Naive thymus-derived CD4-positive, alpha-beta T cell (primary cell): ENCODE data around the gene PALLD. TPM values are rescaled to one million over a fixed set of nuclear protein-coding genes. Genes with fewer than 3 reads are reported as not detected.
A peak's percentile ranks its signal among the peaks of the same experiment; 100 is the strongest.

Experiments
- ATAC-seq: fragments of 150-1000 bp; cut with Tn5 transposase; 2 replicates; pipeline ENCODE4 v1.10.0; 2021; ENCODE audit warnings: mild to moderate bottlenecking, moderate library complexity
- CTCF ChIA-PET: fragments of 350-600 bp; sonication (Branson Sonifier 250); formaldehyde crosslinking; loops from one replicate; lab custom pipeline; 2021; ENCODE audit warnings: antibody characterized with exemption; lab: Charles Lee
- POLR2A ChIA-PET: fragments of 350-600 bp; sonication (Branson Sonifier 250); formaldehyde crosslinking; loops from one replicate; lab custom pipeline; 2021; ENCODE audit warnings: antibody characterized with exemption, inconsistent platforms; lab: Charles Lee
- DNase-seq, 9 donors: peaks; one replicate each; pipeline versions ENCODE4 v3.0.0 to v3.0.0-alpha.2; 2020 to 2022; ENCODE audit warnings: mixed read lengths in 1 of 9
- H3K27ac ChIP-seq: one replicate; pipeline ENCODE4 v1.7.0; 2013; ENCODE audit warnings: mild to moderate bottlenecking, low read depth, low read length, moderate library complexity
- H3K27me3 ChIP-seq, 2 donors: one replicate each; pipeline ENCODE4 v1.7.0; 2013; ENCODE audit warnings: low read length in 2 of 2, mild to moderate bottlenecking in 2 of 2, moderate library complexity in 2 of 2; ENCODE audit not compliant: control insufficient read depth in 2 of 2, insufficient read depth in 2 of 2
- H3K36me3 ChIP-seq, 3 experiments: 1 replicate in 2 of 3; 2 replicates in 1 of 3; pipeline ENCODE4 v1.7.0; 2013; ENCODE audit warnings: low read length in 3 of 3, mild to moderate bottlenecking in 3 of 3, moderate library complexity in 1 of 3; ENCODE audit not compliant: insufficient read depth in 3 of 3, control insufficient read depth in 2 of 3
- H3K4me1 ChIP-seq, 2 donors: one replicate each; pipeline ENCODE4 v1.7.0; 2013; ENCODE audit warnings: low read length in 2 of 2, mild to moderate bottlenecking in 2 of 2, moderate library complexity in 1 of 2; ENCODE audit not compliant: control insufficient read depth in 2 of 2, insufficient read depth in 2 of 2
- H3K4me3 ChIP-seq: 2 replicates; pipeline ENCODE4 v1.7.0; 2013; ENCODE audit warnings: mild to moderate bottlenecking, low read length
- H3K9me3 ChIP-seq, 3 experiments: 1 replicate in 2 of 3; 2 replicates in 1 of 3; pipeline ENCODE4 v1.7.0; 2013; ENCODE audit warnings: low read length in 3 of 3; ENCODE audit not compliant: control insufficient read depth in 2 of 3
- H3K27ac Mint-ChIP-seq, 9 donors: one replicate each; pipeline ENCODE4 v1.8.0; 2020 to 2022; ENCODE audit warnings: mixed read lengths in 9 of 9, mild to moderate bottlenecking in 8 of 9, moderate library complexity in 5 of 9, inconsistent platforms in 2 of 9
- H3K27me3 Mint-ChIP-seq, 5 donors: one replicate each; pipeline ENCODE4 v1.8.0; 2021 to 2022; ENCODE audit warnings: mixed read lengths in 5 of 5, mild to moderate bottlenecking in 1 of 5
- H3K36me3 Mint-ChIP-seq, 5 donors: one replicate each; pipeline ENCODE4 v1.8.0; 2020 to 2022; ENCODE audit warnings: mixed read lengths in 5 of 5, mild to moderate bottlenecking in 3 of 5, inconsistent platforms in 1 of 5
- H3K4me1 Mint-ChIP-seq, 7 donors: one replicate each; pipeline ENCODE4 v1.8.0; 2020 to 2022; ENCODE audit warnings: mixed read lengths in 7 of 7, mild to moderate bottlenecking in 3 of 7, inconsistent platforms in 1 of 7
- H3K4me3 Mint-ChIP-seq, 10 donors: one replicate each; pipeline ENCODE4 v1.8.0; 2020 to 2022; ENCODE audit warnings: mild to moderate bottlenecking in 10 of 10, mixed read lengths in 10 of 10, moderate library complexity in 6 of 10, inconsistent platforms in 2 of 10
- H3K9me3 Mint-ChIP-seq, 11 donors: one replicate each; pipeline ENCODE4 v1.8.0; 2020 to 2022; ENCODE audit warnings: mixed read lengths in 11 of 11, mild to moderate bottlenecking in 4 of 11, inconsistent platforms in 1 of 11, moderate library complexity in 1 of 11
- intact Hi-C, 2 donors: fragments of 100-400 bp; cut with micrococcal nuclease; formaldehyde crosslinking; loops; one replicate each; pipeline ENCODE4 v1.15.1; 2023
- polyA plus RNA-seq, 2 donors: library from polyadenylated mRNA; unstranded; fragments of 300-500 nt; fragmentation: Illumina TruSeq; gene quantifications; one replicate each; pipeline ENCODE4 v1.2.3, GENCODE V29; 2021
- total RNA-seq, 6 experiments: library from RNA in 5 of 6; stranded (reverse) in 5 of 6; gene quantifications; 1 replicate in 5 of 6; 2 replicates in 1 of 6; pipeline ENCODE4 v1.2.3 and lab custom pipeline; 2021 to 2026

PALLD gene
- total and polyA plus RNA-seq, 7 experiments from 2014 or later: 0.51 to 11.9 (median 0.76) TPM

GRCh38 chr4:168678751-168679366 lies 182.0 kb downstream of the PALLD start:
- Histone ChIP-seq H3K27me3 (no peaks in the 10 kb centered on the region), H3K9me3 (no peaks in the 10 kb centered on the region), H3K36me3 (no peaks in the 10 kb centered on the region), H3K4me1 (no peaks in the 10 kb centered on the region), H3K27ac (no peak overlapping the region), H3K4me3 (no peak overlapping the region)
- ChIA-PET CTCF (no interaction called here), POLR2A (interaction anchor here (0.7 kb wide), 1 partner anchor 213 kb away, joined by 4 read pairs; no protein-coding TSS in a partner anchor)
- H3K36me3 Mint-ChIP-seq: no peaks in the 10 kb centered on the region
- H3K4me3 Mint-ChIP-seq: no peak overlapping the region
- no peaks in the 10 kb centered on the region for H3K4me1 Mint-ChIP-seq
- ATAC-seq (peak; percentile 26), DNase-seq (no peak)
- intact Hi-C loops: no loop called here
- peaks cover 0 to 5% (median 0%) of the 10 kb centered on the region in 11 donors for H3K9me3 Mint-ChIP-seq
- peaks cover 8 to 13% (median 10%) of the 10 kb centered on the region in 5 donors for H3K27me3 Mint-ChIP-seq
- no peak overlapping the region for H3K27ac Mint-ChIP-seq

- intact Hi-C loops: no loop called here
- H3K4me3 Mint-ChIP-seq: no peak overlapping the region
- peak; percentile 10 for ATAC-seq
Observed at GRCh38 chr4:168679397-168679796, 182.5 kb downstream of the PALLD start.

GRCh38 chr4:168679819-168680218 lies 183.0 kb downstream of the PALLD start:
- H3K4me3 ChIP-seq: no peak overlapping the region
- no peaks in the 10 kb centered on the region for H3K27me3 ChIP-seq
- POLR2A ChIA-PET: interaction anchor here (0.7 kb wide), 1 partner anchor 212 kb away, joined by 4 read pairs; no protein-coding TSS in a partner anchor
- Mint-ChIP-seq H3K9me3 (peaks cover 0 to 5% (median 0%) of the 10 kb centered on the region in 11 donors), H3K36me3 (no peaks in the 10 kb centered on the region), H3K4me3 (no peak overlapping the region), H3K27ac (no peak overlapping the region), H3K27me3 (peaks cover 8 to 13% (median 10%) of the 10 kb centered on the region in 5 donors), H3K4me1 (no peaks in the 10 kb centered on the region)
- H3K4me1 ChIP-seq: no peaks in the 10 kb centered on the region
- CTCF ChIA-PET: no interaction called here
- ATAC-seq: no peak
- intact Hi-C loops: no loop called here
- H3K9me3 ChIP-seq: no peaks in the 10 kb centered on the region
- no peak overlapping the region for H3K27ac ChIP-seq
- DNase-seq: no peak
- no peaks in the 10 kb centered on the region for H3K36me3 ChIP-seq

More at GRCh38 chr4:168679397-168679796, 182.5 kb downstream of the PALLD start:
- H3K27me3 ChIP-seq: no peaks in the 10 kb centered on the region
- no peak overlapping the region for H3K27ac ChIP-seq
- no peak for DNase-seq
- H3K4me1 Mint-ChIP-seq: no peaks in the 10 kb centered on the region
- no peaks in the 10 kb centered on the region for H3K36me3 Mint-ChIP-seq
- no peak overlapping the region for H3K27ac Mint-ChIP-seq
- no peak overlapping the region for H3K4me3 ChIP-seq
- ChIA-PET POLR2A (interaction anchor here (0.7 kb wide), 1 partner anchor 212 kb away, joined by 4 read pairs; no protein-coding TSS in a partner anchor), CTCF (no interaction called here)
- H3K9me3 ChIP-seq: no peaks in the 10 kb centered on the region
- no peaks in the 10 kb centered on the region for H3K4me1 ChIP-seq
- H3K9me3 Mint-ChIP-seq: peaks cover 0 to 5% (median 0%) of the 10 kb centered on the region in 11 donors
- H3K27me3 Mint-ChIP-seq: peaks cover 8 to 13% (median 10%) of the 10 kb centered on the region in 5 donors
- H3K36me3 ChIP-seq: no peaks in the 10 kb centered on the region

- H3K27me3 ChIP-seq: no peaks in the 10 kb centered on the region
- H3K4me1 ChIP-seq: no peaks in the 10 kb centered on the region
- ATAC-seq (no peak), DNase-seq (no peak)
- no peak overlapping the region for H3K27ac ChIP-seq
- no peaks in the 10 kb centered on the region for H3K36me3 ChIP-seq
- Mint-ChIP-seq H3K4me3 (no peak overlapping the region), H3K4me1 (peaks cover 0 to 2% (median 0%) of the 10 kb centered on the region in 7 donors), H3K36me3 (no peaks in the 10 kb centered on the region), H3K9me3 (peaks cover 0 to 3% (median 0%) of the 10 kb centered on the region in 11 donors), H3K27ac (no peak overlapping the region), H3K27me3 (peaks cover 4 to 11% (median 8%) of the 10 kb centered on the region in 5 donors)
- H3K9me3 ChIP-seq: no peaks in the 10 kb centered on the region
- POLR2A ChIA-PET: interaction anchor here (0.6 kb wide), 1 partner anchor 990 kb away, joined by 3 read pairs; no protein-coding TSS in a partner anchor
- CTCF ChIA-PET: no interaction called here
- intact Hi-C loops: no loop called here
- H3K4me3 ChIP-seq: no peak overlapping the region
Observed at GRCh38 chr4:168682898-168683500, 186.1 kb downstream of the PALLD start.

- H3K27me3 Mint-ChIP-seq: peaks cover 0 to 11% (median 4%) of the 10 kb centered on the region in 5 donors
- POLR2A ChIA-PET: no interaction called here
Observed at GRCh38 chr4:168683595-168683994, 186.7 kb downstream of the PALLD start.

GRCh38 chr4:168685136-168685809 lies 188.4 kb downstream of the PALLD start:
- Mint-ChIP-seq H3K36me3 (no peaks in the 10 kb centered on the region), H3K4me1 (peaks cover 0 to 2% (median 0%) of the 10 kb centered on the region in 7 donors), H3K27ac (no peak overlapping the region), H3K9me3 (peaks cover 0 to 1% (median 0%) of the 10 kb centered on the region in 11 donors), H3K4me3 (no peak overlapping the region), H3K27me3 (peaks cover 0 to 13% (median 8%) of the 10 kb centered on the region in 5 donors)
- Histone ChIP-seq H3K4me1 (no peaks in the 10 kb centered on the region), H3K4me3 (no peak overlapping the region), H3K27me3 (no peaks in the 10 kb centered on the region), H3K27ac (no peak overlapping the region), H3K9me3 (no peaks in the 10 kb centered on the region), H3K36me3 (no peaks in the 10 kb centered on the region)
- POLR2A ChIA-PET: no interaction called here
- intact Hi-C loops: no loop called here
- ATAC-seq (no peak), DNase-seq (no peak)
- CTCF ChIA-PET: no interaction called here

More at GRCh38 chr4:168683595-168683994, 186.7 kb downstream of the PALLD start:
- CTCF ChIA-PET: no interaction called here
- no peak overlapping the region for H3K27ac Mint-ChIP-seq
- peaks cover 0 to 2% (median 0%) of the 10 kb centered on the region in 7 donors for H3K4me1 Mint-ChIP-seq
- no peaks in the 10 kb centered on the region for H3K9me3 Mint-ChIP-seq
- no peaks in the 10 kb centered on the region for H3K27me3 ChIP-seq
- no peaks in the 10 kb centered on the region for H3K4me1 ChIP-seq
- ATAC-seq: no peak
- no peak overlapping the region for H3K4me3 ChIP-seq
- H3K27ac ChIP-seq: no peak overlapping the region
- intact Hi-C loops: no loop called here
- H3K9me3 ChIP-seq: no peaks in the 10 kb centered on the region
- H3K4me3 Mint-ChIP-seq: no peak overlapping the region
- no peak for DNase-seq
- no peaks in the 10 kb centered on the region for H3K36me3 ChIP-seq
- H3K36me3 Mint-ChIP-seq: no peaks in the 10 kb centered on the region
